HG03175 (cell line): ENCODE results near the gene NINJ1.
"Not testable (repeated sequence)": the region's sequence is repeated elsewhere in the genome, so short reads cannot be mapped to it uniquely, and the experiment has no call there.

Experiments
- ATAC-seq: cut with Tn5 transposase; IDR thresholded peaks from one replicate; pipeline ENCODE4 v1.9.1; 2021; ENCODE audit warnings: mild to moderate bottlenecking, moderate library complexity; ENCODE audit not compliant: unreplicated experiment

The NINJ1 gene

DNA sequence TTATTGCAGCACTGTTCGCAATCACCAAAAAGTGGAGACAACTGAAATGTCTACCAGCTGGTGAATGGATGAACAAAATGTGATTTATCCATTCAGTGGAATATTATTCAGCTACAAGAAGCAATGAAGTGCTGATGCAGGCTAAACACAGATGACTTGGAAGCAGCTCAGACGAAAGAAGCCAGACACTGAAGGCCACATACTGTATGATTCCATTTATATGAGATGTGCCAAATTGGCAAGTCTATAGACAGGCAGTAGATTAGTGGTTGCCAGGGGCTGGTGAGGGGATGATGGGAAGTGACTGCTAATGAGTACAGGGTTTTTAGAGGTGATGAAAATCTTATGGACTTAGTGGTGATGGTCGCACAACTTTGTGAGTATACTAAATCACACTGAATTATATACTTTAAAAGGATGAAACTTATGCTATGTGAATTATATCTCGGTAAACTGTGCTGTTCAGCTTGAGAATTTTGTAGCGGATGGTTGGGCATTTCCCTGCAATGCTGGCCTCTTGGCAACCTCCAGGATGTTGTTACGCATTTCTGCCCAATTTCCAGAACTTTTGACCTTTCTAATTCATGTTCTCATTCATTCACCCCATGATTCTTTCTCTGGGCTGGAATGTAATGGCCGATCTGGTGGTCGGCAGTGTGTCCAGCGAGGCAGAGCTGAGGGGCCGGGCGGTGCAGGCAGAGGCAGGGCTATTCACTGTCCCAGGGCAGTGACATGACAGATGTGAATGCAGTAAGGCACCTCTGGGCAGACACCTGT lies 27.9 kb upstream of the NINJ1 start:
- ATAC-seq: no peak

DNA sequence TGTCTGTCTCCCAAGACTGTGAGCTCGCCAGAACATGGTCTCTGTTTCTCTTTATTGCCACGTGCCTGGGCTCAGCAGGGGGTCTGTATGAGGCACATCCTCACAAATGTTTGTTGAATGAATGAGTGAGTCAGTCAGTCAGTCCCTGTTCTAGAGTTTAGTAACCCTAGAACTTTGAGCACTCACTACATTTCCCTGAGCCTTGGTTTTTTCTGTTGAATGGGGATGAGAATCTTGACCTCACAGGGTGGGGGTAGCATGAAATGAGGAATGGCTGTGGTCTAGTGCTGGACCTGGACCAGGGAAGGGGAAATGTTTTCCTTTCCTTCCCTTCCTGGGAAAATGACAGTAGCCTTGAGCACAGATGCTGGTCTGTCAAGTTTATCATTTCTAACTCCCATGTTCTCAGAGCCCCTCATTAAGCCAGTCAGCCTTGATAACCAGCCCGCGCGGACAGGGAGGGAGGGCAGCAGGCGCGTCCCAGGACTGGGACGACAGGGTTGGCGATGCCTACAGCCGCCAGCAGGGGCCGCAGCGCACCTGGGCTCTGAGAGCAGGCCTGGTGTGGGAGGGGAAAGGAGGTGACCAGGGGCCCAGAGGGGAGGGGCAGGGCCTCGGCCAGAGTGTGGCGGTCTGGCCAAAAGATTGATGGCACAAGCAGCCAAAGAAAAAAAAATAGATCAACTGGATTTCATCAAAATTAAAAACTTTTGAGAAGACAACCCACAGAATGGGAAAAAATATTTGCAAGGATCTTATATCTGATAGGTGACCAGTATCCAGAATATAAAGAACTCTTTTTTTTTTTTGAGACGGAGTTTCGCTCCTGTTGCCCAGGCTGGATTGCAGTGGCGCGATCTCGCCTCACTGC lies 25.8 kb upstream of the NINJ1 start:
- peak; percentile 81 for ATAC-seq

DNA sequence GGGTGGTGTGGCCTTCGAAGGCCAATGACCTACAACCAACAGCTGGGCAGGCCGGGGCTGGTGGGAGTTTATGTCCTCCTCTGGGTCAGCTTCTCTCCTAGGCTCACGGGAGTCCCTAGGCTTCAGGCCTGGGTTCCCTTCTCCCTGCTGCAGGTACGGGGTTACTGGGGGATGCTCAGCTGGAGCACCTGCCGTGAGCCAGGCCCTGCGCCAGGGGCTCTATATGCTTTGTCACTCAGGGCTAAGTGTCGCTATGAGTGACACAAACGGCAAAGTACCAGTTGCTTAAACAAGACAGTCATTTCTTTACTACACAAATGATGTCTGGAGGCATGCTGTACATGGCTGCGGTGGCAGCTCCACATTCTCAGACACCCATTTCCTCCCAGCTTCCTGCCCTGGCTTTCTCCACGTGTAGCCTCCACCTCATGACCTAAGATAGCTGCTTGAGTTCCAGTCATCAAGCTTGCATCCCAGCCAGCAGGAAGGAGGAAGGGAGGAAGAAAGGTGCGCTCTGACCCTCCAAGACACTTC lies 22.5 kb upstream of the NINJ1 start:
- no peak for ATAC-seq

DNA sequence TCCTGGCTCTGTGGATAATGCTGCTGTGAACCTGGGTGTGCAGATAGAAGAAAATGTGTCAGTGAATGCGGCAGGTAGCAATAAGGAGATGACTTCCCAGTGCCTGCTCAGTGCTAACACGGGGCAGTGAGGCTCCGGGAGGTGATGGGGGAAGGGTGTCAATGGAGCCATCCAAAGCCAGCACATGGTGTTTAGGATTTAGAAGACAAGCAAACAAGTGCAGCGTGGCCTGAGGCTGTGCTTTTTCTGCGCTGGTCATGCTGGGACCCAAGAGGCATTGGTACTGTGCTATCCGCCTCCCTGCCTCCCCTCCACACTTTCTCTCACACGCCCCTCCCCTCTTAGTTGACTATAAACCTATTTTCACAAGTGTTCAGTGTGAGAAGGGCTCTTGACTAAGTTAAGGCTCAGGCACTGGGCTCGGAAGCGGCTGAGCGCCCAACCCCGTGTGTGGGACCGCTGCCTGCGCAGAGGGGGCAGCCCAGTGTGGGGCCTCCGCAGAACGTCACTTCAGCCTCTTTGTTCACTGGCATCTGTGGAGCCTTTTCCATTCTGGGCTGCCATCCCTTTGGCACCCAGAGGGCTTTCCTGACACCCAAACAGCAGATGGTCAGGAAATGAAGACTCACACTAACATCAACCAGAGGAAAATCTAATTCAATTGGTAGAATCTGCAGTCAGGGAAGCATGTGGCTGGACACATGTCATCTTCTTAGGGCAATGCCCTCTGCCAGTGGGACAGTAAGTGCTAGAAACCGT lies 21.8 kb upstream of the NINJ1 start:
- no peak for ATAC-seq

DNA sequence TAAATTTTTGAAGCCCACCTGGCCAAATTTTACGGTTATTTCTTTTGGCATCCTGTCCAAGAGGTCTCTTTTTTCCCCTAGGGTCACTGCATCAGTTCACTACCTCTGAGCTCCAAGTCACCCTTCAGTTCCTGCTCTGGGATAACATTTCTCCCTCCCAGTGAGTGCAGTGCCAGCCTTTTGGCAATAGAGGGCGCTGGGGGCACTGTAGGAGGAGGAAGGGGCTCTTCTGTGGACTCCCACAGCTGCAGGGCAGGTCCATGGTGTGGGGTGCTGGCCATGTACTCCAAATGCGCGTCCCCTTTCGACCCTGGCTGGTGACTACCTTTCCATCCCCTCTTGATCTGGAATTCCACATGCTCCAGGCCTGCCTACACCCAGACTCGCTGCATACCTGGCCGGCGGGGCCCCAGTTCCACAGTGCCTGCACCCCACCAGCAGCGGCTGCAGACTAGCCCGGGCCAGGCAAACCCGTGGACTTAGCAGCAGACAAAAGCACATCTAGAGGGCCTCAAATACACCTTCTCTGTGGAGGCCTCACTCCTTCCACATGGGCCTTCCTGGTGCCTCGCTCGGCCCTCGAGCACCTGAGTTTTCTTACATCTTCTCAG lies 20.3 kb upstream of the NINJ1 start:
- ATAC-seq: no peak

DNA sequence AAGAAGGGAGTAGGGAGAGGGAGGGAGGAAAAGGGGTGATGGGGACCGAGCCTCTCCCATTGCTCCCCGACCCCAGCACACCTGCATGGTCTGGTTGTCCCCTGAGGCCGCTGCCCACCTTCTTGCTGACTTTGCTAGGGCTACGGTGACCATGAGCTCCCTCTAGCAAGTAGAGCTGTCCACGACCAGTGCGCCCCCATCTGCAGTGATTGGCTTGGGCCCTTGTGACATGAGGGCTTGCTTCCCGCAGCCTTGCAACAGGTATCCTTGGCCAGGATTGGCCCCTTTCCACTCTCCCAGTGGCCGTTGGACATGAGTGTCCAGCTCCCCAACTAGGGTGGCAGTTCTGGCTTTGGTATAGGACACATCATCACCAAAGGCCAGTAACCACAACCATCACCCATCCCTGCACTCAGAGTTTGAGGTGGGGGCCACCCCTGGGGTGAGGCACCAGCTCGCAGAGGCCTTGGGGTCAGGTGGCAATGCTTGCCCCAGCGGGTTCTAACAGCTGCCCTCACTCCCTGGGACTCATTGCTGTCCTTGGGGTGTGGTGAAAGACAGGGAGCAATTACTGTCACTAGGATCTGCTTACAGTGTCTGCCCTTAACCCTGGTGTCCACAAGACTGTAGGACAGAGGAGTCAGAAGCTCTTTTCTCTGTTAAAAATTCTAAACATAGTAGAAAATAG lies 17.2 kb upstream of the NINJ1 start:
- no peak for ATAC-seq

DNA sequence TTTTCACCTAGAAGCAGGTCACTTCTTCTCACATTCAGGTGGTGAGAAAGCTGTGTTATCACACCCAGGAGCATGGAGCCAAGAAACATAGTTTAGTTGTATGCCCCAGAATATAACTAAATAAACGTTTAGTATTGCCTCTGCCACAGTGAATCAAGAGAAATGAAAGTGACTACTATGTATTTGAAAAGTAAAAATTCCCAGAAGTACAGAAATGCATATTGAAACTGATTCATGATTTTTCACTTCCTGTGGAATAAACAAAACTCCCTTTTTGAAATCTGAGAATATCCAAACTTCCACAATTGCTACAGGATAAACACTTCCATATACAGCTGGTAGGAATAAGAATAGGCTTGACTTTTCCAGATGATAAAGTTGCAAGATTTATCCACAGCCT lies 15.3 kb upstream of the NINJ1 start:
- no peak for ATAC-seq

DNA sequence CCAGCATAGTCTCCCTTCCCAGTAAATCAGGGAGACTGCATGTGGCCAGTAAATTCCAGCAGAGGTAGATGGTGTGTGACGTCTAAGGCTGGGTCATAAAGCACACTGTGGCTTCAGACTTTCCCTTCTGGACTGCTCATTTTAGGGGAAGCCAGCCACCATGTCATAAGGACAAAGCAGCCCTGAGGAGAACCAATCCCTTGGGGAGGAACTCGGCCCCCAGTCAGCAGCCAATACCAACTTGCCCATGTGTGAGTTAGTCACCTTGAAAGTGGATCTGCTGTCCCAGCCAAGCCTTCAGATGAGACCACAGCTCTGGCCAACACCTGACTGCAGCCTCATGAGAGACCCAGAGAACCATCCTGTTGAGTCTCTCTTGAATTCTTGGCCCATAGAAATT lies 14.7 kb upstream of the NINJ1 start:
- ATAC-seq: no peak

DNA sequence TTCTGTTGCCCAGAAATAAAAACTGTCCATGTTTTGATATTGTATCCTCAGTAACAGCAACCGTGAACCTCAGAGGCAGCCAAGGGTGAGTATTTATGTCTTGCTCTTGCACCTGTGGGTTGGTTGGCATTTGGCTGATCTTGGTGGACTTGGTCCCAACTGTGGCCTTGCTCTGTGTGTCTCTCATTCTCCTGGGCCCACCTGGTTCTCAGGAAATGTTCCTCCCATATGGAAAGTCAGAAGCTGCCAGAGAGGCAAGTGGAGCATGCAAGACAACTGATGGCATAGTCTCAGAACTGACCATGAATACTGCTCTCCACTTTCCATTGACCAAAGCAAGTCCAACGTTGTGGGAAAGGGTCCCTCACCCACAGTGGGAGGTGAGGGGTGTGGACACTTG lies 13.6 kb upstream of the NINJ1 start:
- no peak for ATAC-seq

DNA sequence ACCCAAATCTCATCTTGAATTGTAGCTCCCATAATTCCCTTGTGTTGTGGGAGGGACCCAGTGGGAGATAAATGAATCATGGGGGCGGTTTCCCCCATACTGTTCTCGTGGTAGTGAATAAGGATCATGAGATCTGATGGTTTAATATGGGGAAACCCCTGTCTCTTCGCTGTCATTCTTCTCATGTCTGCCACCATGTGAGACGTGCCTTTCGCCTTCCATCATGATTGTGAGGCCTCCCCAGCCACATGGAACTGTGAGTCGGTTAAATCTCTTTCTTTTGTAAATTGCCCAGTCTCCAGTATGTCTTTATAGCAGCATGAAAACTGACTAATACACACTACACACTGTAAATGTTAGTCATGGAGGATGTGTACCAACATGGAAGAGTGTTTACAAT lies 12.6 kb upstream of the NINJ1 start:
- ATAC-seq: not testable (repeated sequence)

DNA sequence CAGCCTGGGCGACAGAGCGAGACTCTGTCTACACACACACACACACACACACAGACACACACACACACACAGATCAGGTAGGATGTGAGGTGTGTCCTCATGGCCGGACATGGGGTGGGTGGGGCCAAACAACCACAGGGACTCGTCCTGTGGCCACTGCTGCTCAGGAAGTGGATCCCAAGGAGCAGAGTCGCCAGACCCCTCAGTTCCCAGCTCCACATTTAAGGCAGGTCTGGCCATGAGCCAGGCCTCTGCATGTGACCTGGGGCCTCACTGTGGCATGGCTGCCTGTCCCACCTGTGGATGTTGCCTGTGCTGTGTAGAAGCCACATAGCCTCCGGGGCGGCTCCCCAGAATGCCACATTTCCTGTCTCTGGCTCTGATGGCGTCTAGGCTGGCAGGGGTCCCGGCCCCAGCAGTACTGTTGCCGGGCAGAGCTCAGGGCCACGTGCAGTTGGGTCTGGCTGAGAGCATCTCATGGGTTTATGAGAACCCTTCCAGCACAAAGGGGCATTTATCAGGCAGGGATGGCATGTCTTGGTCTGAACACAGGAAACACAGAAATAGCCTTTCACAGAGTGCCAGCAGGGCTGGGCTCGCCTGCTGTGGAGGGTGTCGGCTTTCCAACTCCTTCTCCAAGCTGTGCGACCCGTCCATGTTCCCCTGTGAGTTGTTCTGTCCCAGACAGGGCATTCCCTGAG lies 9.9 kb upstream of the NINJ1 start:
- no peak for ATAC-seq

DNA sequence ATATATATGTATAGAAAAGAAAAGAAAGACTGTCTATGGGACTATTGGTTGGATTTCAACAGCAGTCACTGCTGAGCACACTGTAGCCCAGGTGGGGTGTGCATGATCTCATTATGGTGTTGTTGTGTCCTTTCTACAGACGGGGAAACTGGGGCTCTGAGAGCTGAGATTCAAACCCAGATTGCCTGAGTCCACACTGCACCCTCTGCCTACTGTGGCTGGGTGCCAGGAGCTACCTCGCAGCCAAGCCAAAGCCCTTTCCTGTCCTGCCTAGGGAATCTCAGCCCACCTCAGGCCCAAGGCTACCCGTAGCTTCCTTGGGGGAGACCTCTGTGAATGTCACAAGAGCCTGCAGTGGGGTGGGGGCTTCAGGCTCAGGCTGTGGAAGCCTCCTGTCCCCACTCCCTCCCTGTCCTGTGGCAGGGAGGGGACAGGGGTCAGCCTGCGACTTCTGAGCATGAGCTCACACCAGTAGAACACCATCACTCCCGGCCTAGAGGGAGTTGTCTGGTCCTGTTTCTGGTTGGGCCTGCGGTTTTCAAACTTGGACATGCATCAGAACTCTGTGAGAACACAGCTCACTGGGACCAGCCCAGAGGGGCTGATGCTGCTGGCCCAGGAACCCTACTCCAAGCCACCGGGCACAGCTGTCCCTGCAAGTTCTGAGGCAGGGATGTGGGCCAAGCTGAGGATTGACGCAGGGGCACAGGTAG lies 7.9 kb upstream of the NINJ1 start:
- no peak for ATAC-seq

DNA sequence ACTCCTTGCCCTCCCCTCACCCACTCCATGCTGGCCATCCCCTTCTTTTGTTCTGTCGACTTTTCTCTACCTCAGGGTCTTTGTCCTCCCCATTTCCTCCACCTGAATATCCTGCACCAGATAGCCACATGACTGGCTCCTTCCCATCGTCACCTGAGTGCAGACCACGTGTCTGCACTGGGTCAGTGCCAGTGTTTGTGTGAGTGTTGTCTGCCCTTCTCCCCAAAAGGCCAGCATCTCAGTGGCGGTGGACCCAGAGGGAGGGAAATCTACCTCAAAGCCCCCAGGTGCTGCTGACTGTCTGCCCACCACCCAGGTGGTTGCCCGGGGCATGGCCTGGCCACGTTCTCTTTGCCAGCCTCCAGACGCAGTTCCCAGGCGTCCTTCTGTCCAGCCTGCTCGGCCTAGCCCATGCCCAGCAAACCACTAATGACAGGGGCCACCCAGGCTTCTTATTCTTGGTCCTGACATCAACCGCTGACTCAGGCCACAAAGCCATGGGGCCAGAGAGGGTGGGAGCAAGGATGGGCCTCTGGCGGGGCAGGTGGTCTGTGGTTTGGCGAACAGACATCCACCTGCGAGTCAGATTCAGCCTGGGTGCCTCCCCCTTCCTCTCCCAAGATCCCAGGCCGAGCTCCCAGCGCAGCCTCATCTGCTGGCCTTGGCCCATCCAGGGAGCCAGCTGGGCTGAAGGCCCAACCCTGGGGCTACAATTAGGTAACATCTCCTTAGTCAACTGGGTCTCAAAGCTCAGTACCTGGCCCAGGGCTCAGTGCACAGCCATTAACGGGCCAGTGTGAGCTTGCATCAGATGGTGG lies 5.5 kb upstream of the NINJ1 start:
- no peak for ATAC-seq

DNA sequence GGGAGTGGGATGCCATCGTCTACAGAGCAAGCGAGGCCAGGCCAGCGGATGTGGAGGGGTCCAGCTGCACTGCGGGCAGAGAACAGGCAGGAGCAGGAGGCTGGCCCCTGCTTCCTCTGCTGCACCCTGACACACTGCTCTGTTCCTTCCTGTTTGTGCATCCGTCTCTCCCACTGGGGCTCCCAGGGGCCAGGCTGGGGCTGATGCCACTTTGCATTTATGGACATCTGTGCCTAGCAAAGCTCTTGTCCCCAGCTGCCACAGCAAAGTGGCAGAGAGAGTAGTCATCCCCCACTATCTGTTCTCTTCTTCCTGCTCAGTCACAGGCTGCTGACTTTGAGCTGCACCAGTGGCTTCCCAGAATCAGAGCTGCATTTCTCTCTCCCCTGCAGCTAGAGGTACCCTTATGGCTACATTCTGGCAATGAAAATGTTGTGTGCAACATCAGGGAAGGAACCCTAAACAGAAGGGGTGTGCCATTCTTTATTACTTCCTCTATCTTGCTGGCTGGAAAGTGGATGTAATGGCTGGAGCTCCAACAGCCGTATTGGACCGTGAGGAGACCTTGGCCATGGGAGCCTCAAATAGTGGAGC lies 4.2 kb upstream of the NINJ1 start:
- no peak for ATAC-seq

DNA sequence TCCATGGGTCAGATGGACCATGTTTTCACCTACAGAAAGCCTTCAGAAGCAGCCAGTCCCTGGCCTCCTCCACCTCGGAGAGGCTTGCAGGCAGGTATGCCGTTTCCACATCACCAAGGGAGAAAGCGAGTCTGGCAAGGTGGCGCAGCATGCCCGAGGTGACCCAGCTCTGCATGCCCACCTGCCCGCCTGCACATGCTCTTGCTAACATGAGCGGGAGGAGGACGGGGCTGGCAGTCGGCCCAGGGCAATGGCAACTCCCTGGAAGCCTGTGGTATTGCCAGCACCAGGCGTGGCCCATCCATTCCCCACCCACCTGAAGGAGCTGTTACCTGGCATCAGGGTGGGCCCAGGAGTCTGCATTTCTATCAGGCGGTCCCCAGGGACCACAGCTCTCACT lies 3.3 kb upstream of the NINJ1 start:
- no peak for ATAC-seq

DNA sequence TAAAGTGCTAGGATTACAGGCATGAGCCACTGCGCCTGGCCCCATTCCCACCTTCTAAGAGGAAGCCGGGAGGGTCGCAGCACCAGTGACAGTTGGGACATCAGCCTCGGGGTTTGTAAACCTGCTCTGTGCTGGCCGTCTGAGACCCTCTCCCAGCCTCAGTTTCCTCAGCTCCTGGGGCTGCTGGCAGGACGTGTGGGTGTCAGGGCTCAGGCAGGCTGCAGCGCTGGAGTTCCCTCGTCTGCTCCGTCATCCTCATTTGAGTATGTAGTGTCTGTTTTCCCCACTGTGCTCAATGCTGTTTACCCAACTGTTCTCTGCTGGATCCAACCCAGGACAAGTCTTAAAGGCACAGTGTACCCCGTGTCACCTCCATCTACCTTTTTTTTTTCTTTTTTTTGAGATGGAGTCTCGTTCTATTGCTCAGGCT lies 2.0 kb upstream of the NINJ1 start:
- no peak for ATAC-seq

DNA sequence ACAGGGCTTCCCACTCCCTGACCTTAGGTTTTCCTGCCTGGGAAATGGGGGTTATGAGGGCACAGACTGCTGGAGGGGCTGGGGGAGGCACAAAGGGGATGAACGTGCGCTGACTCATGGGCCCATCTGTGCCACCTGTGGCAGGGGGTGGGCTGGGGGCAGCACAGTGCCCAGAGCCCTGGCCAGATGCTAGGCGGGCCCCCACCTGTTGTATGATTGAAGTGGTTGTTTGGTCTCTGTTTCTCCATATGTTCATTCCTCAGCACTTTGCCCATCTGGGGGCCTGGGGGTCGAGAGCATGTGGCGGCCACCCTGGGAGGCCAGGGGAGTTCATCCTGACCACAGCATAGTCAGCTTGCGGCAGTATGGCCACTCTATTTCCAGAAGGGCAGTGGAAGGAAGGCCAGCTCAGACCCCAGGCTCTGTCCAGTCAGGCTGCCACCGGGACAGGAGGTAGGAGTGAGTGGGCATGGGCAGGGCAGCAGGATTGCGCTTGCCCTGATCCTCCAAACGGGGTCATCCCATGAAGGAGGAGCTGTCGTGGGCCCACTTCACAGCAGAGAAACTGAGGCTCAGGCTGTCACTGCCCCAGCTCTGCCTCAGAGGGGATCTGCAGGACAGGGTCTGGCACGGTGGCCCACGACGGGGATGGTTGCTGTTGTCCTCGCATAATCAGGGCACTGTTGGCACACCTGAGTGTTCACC lies 841 bp upstream of the NINJ1 start:
- ATAC-seq: no peak
